Fibroblast of lung (primary cell): ENCODE results near the gene HIRIP3. TPM values are rescaled to one million over a fixed set of nuclear protein-coding genes. Genes with fewer than 3 reads are reported as not detected.

Source experiments
- DNase-seq, 2 donors: peaks; one replicate each; pipeline versions ENCODE4 v3.0.0 to v3.0.0-alpha.2; 2010; ENCODE audit warnings: low read depth in 2 of 2
- H2AFZ ChIP-seq: 2 replicates; pipeline ENCODE4 v1.5.1; 2012; ENCODE audit warnings: low read length, control low read depth, inconsistent platforms
- H3K27ac ChIP-seq: 2 replicates; pipeline ENCODE4 v1.5.1; 2011; ENCODE audit warnings: low read length, control low read depth; ENCODE audit not compliant: insufficient read depth
- H3K27me3 ChIP-seq: 2 replicates; pipeline ENCODE4 v1.5.1; 2011; ENCODE audit warnings: mild to moderate bottlenecking, low read length; ENCODE audit not compliant: control insufficient read depth, insufficient read depth
- H3K36me3 ChIP-seq: 2 replicates; pipeline ENCODE4 v1.5.1; 2011; ENCODE audit warnings: low read length; ENCODE audit not compliant: control insufficient read depth, insufficient read depth
- H3K4me1 ChIP-seq: 2 replicates; pipeline ENCODE4 v1.5.1; 2011; ENCODE audit warnings: low read length; ENCODE audit not compliant: control insufficient read depth, insufficient read depth; ENCODE audit errors: extremely low read depth
- H3K4me2 ChIP-seq: 2 replicates; pipeline ENCODE4 v1.5.1; 2011; ENCODE audit warnings: low read length, control low read depth; ENCODE audit not compliant: insufficient read depth; ENCODE audit errors: extremely low read depth
- H3K4me3 ChIP-seq, 4 experiments: fragments of 200-600 bp in 1 of 4; sonication (generic) in 1 of 4; replicated peaks in 1 of 4; 2 replicates each; pipeline ENCODE4 v1.5.1; 2011 to 2016; ENCODE audit warnings: low read length in 4 of 4, low read depth in 3 of 4, mild to moderate bottlenecking in 3 of 4, control low read depth in 2 of 4, inconsistent platforms in 1 of 4, mixed read lengths in 1 of 4; ENCODE audit not compliant: insufficient read depth in 1 of 4; ENCODE audit errors: control extremely low read depth in 1 of 4
- H3K79me2 ChIP-seq: 2 replicates; pipeline ENCODE4 v1.5.1; 2012; ENCODE audit warnings: mild to moderate bottlenecking, low read length, inconsistent platforms; ENCODE audit not compliant: control insufficient read depth, insufficient read depth
- H3K9ac ChIP-seq: 2 replicates; pipeline ENCODE4 v1.5.1; 2011; ENCODE audit warnings: mild to moderate bottlenecking, low read length, control low read depth; ENCODE audit not compliant: insufficient read depth
- H3K9me3 ChIP-seq: 2 replicates; pipeline ENCODE4 v1.5.1; 2012; ENCODE audit warnings: low read depth, low read length; ENCODE audit not compliant: control insufficient read depth, insufficient read depth
- H4K20me1 ChIP-seq: 2 replicates; pipeline ENCODE4 v1.5.1; 2011; ENCODE audit warnings: low read length; ENCODE audit not compliant: control insufficient read depth, insufficient read depth; ENCODE audit errors: extremely low read depth
- CTCF ChIP-seq, 2 donors: IDR thresholded peaks in 1 of 2; conservative IDR thresholded peaks in 1 of 2; 1 replicate in 1 of 2; 2 replicates in 1 of 2; pipeline ENCODE4 v1.5.1; 2011 to 2012; ENCODE audit warnings: low read length in 2 of 2, control low read depth in 1 of 2, inconsistent platforms in 1 of 2, low read depth in 1 of 2, mild to moderate bottlenecking in 1 of 2
- EZH2 ChIP-seq: IDR thresholded peaks from 2 replicates; pipeline ENCODE4 v1.5.1; 2012; ENCODE audit warnings: low read length, control low read depth, mild to moderate bottlenecking; ENCODE audit errors: missing control alignments
- polyA plus RNA-seq, 2 donors: library from polyadenylated mRNA; depleted of rRNA in 1 of 2; stranded (reverse) in 1 of 2; unstranded in 1 of 2; fragments of >200 nt; gene quantifications; 2 replicates each; pipeline ENCODE4 v1.2.1, GENCODE V29; 2011 to 2012; ENCODE audit warnings: missing spikeins in 1 of 2
- total RNA-seq: library from RNA; depleted of rRNA; stranded (reverse); fragments of >200 nt; gene quantifications from 2 replicates; pipeline ENCODE4 v1.2.1, GENCODE V29; 2014

The HIRIP3 gene
- total and polyA plus RNA-seq, 2 donors (not counting 1 experiment from before 2014, with no cell fraction given), result 3.0 to 7.9 TPM

DNA sequence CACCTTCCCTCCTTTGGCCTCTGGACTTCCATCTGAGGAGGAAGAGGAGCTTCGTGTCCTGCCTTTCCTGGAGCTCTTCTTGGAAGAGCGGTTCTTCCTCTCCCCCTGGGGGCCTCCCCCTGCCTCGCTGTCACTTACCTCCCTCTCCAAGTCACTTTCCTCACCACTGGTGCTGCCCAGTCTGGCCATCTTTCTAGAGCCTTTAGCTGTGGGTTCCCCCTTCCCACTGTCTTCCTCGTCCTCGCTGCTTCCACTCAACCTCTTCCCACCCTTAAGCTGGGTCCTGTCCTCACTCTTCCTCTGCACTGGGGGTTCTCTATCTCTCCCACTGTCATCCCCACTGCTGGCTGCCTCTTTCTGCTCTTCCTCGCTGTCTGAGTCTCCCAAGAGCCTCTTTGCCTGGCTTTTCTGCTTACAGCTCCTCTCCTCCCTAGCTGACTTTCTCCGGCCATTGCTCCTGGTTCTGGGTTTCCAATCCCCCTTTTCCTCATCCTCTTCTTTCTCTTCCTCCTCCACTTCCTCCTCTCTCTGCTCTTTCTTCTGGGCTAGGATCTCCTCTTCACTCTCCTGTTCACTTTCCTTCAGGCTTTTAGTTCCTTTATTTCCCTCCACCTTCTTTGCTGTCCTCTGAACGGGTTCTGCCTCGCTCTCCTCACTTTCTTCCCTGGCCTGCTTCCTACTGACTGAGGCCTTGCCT lies 1.4 kb downstream of the HIRIP3 start:
- Histone ChIP-seq H3K9me3 (no peaks in the 10 kb centered on the region), H3K27me3 (no peaks in the 10 kb centered on the region), H3K4me2 (peak overlapping the region; percentile 93), H4K20me1 (no peaks in the 10 kb centered on the region), H3K79me2 (peaks cover 6% of the 10 kb centered on the region), H3K4me1 (peaks cover 14% of the 10 kb centered on the region), H3K4me3 (peak overlapping the region in 1 of 4 experiments; percentile 96), H3K9ac (no peak overlapping the region), H3K36me3 (peaks cover 14% of the 10 kb centered on the region), H2AFZ (no peak overlapping the region), H3K27ac (peak overlapping the region; percentile 97)
- no peak for TF ChIP-seq EZH2
- TF ChIP-seq CTCF (conservative IDR thresholded peaks at IDR 0.05 in 1 of 2, IDR thresholded peaks at IDR 0.05 in 1 of 2; ENCODE audit: low read depth in 1 of 2, low read length in 2 of 2), result no peak
- DNase-seq, result no peak

DNA sequence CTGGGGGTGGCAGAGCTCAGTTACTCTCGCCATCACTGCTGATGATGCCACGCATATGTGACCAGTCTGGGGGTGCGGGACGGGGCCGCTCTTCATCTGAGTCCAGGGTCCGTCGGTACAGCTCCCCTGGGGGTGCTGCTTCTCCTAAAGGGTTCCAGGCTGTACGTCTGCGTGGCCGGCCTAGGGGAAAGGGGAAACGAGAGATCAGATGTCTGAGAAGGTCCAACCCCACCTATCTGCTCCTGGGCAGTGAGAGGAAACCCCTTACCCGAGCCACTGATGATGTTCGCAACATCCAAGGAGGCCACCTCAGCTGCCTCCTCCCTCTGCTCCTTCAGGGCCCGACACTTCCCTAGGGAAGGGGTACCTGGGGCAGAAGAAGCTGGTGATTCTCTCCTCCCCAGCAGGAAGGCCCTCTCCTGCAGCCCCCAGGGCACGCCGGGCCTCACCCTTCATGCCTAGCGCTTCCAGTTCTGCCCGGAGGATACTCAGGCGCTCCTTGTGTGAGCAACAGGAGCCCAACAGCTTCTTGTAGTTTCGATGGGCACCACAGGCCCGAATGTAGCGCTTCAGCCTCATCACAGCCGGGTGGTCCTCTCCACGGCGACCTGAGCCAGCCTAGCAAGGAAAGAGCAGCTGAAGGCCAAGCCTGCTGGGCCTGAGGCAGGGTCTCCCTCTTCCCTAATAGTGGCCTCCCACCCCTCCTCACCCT lies 2.1 kb downstream of the HIRIP3 start:
- TF ChIP-seq CTCF (conservative IDR thresholded peaks at IDR 0.05 in 1 of 2, IDR thresholded peaks at IDR 0.05 in 1 of 2; ENCODE audit: low read depth in 1 of 2, low read length in 2 of 2), result no peak
- TF ChIP-seq EZH2, result no peak
- H3K27me3 ChIP-seq, result no peaks in the 10 kb centered on the region
- no peak for DNase-seq
- no peaks in the 10 kb centered on the region for H4K20me1 ChIP-seq
- H3K4me1 ChIP-seq, result peaks cover 14% of the 10 kb centered on the region
- H2AFZ ChIP-seq, result no peak overlapping the region
- H3K36me3 ChIP-seq, result peaks cover 14% of the 10 kb centered on the region
- no peak overlapping the region for H3K4me2 ChIP-seq
- H3K79me2 ChIP-seq, result peaks cover 6% of the 10 kb centered on the region
- no peaks in the 10 kb centered on the region for H3K9me3 ChIP-seq
- no peak overlapping the region for H3K9ac ChIP-seq
- no peak overlapping the region for H3K4me3 ChIP-seq
- no peak overlapping the region for H3K27ac ChIP-seq

DNA sequence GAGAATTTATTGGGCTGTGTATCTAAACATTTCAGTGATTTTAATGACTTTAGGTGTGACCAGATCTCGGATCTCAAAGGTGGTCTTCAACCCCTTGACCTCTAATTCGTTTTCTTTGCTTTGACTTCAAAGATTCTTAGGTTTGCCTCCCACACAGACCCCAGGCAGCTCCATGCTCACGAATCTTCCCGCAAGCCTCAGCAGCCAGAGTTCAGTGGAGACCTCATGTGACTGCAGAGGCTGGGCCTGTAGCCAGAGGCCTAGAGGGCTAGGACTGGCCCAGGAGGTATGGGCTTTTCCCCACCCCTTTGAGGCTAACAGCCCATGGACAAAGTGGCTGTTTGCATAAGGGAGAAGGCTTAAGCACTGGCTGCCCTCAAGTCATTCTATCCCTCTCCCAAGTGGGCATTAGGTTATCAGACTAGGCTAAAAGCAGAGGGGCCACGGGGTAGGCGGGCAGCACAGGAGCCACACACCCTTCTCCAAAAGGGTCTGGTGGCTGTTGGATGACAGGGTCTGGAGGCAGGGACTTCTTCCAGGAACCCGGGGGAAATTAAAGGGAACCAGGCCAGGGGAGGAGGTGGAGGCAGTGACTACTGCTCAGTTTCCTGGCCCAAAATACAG lies 3.0 kb downstream of the HIRIP3 start:
- peak; percentile 11 to 63 for DNase-seq
- H4K20me1 ChIP-seq, result no peaks in the 10 kb centered on the region

More for the DNA sequence above, 3.0 kb downstream of the HIRIP3 start:
- peaks cover 6% of the 10 kb centered on the region for H3K79me2 ChIP-seq
- no peak overlapping the region for H3K9ac ChIP-seq
- no peak overlapping the region for H3K4me2 ChIP-seq
- TF ChIP-seq EZH2, result no peak
- TF ChIP-seq CTCF (conservative IDR thresholded peaks at IDR 0.05 in 1 of 2, IDR thresholded peaks at IDR 0.05 in 1 of 2; ENCODE audit: low read depth in 1 of 2, low read length in 2 of 2), result no peak
- peaks cover 16% of the 10 kb centered on the region for H3K36me3 ChIP-seq
- peaks cover 14% of the 10 kb centered on the region for H3K4me1 ChIP-seq
- no peaks in the 10 kb centered on the region for H3K27me3 ChIP-seq
- no peaks in the 10 kb centered on the region for H3K9me3 ChIP-seq
- H3K27ac ChIP-seq, result no peak overlapping the region
- H3K4me3 ChIP-seq, result no peak overlapping the region
- no peak overlapping the region for H2AFZ ChIP-seq
